ENCODE measurements around the gene PI4KA.
A peak's percentile ranks its signal among the peaks of the same experiment; 100 is the strongest.
"Not testable (repeated sequence)": the region's sequence is repeated elsewhere in the genome, so short reads cannot be mapped to it uniquely, and the experiment has no call there.

PI4KA gene

GRCh38 chr22:20746431-20747189, 112.0 kb downstream of the PI4KA start:
- DNase-seq = no peak

DNA sequence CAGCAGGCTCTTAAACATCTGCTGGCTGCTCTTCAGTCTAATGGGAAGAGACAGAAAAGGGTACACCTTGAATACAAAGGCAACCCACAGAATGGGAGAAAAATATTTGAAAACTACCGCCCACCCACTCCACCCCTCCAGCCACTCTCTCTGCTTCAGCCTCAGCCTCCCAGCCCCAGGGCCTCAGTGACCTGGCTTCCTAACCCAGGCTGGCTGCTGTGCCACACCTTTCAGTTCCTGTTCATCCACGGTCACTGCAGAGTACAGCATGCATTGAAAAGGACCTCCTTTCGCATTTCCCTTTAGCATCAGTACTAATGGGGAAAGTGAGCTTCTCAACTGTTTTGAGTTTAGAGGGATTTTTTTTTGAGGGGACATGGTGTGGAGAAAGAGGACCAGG, 113.5 kb downstream of the PI4KA start:
- no peak for DNase-seq

DNA sequence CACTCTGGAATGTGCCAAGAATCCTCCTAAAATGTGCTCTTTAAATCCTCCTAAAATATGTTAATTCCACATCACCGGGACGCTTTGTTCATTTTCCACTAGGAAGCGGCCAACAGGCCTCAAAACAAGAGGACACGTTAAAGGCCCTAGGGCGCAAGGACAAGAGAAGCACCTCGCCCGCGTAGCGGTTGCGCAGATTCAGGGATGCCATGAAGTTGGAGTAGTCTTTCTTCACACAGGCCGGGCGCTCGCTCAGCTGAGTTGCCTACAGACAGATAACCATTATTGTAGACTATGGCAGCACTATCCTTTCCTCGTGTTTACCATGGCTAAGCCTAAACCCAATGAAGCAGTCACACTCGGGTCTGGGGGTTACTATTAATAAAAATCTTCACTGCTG, 114.2 kb downstream of the PI4KA start:
- no peak for DNase-seq

DNA sequence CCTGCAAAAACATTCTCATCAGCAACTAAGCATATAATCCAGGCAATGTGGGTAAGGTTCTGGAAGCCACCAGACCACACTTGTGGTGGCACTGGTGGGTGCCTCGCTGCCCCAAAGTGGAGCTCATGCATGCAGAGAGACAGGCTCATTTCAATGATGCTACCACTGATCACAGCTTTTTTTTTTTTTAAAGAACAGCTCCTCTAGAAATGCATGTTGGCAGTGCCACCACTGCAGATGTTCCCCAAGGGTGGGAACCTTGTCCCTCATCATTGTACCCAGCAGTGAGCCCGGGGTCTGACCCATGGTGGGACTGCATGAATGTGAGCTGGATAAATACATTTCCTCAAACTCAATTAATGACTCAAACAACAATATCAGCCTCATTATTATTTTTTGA, 115.8 kb downstream of the PI4KA start:
- DNase-seq = no peak

- peak; percentile 25 for DNase-seq
These were observed 116.7 kb downstream of the PI4KA start for GRCh38 chr22:20741634-20742581.

DNA sequence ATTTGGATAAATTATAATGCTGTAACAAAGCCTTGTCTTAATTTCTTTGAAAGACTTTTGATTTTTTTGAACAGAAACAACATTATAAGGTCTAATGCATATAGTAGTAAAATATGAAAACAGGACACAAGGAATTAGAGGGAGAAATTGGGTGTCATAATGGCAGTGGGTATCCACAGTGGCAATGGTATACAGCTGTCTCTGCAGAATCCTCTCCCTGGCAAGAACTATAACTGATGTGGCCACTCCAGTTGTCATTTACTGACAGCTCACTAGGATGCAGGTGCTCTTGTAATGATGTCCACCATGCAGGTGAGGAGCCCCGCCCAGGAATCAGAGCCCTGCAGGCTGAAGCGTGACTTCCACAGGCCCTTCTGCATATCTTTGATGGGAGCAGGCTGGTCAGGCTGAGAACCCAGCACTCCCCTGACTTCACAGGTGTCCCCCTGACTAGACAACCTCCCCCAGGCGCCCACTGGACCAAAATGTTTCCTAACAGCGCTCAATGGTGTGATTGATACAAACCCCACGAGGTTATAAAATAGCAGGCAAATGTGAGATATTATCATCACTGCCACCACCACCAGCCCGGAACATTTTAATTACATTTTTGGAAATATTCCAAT, 117.5 kb downstream of the PI4KA start:
- no peak for DNase-seq

DNA sequence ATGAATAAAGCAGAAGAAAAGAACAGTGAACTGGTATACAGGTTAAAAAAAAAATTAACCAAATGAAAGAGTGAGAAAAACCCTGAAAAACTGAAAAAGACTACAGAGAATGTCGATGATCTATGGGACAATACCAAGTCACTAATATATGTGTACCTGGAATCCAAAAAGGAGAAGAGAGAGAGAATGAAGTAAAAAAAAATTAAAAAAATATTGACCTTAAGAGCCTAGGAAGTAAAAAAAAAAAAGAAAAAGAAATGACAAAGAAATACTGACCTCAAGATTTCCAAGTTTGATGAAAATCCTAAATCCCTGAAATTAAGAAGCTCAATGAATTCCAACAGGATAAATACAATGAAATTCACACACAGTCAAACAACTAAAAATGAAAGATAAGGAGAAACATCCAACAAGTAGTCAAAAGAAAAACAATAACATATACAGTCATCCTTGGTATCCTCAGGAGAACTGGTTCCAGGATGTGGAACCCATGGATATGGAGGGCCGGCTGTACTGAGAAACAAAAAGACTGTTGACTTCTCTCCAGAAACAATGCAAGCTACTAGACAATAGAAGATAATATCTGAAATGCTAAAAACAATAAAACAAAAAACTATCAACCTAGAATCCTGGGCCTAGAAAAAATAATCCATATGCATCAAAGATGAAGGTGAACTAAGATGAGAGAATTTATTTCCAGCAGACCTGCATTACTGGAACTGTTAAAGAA, 118.2 kb downstream of the PI4KA start:
- no peak for DNase-seq

DNA sequence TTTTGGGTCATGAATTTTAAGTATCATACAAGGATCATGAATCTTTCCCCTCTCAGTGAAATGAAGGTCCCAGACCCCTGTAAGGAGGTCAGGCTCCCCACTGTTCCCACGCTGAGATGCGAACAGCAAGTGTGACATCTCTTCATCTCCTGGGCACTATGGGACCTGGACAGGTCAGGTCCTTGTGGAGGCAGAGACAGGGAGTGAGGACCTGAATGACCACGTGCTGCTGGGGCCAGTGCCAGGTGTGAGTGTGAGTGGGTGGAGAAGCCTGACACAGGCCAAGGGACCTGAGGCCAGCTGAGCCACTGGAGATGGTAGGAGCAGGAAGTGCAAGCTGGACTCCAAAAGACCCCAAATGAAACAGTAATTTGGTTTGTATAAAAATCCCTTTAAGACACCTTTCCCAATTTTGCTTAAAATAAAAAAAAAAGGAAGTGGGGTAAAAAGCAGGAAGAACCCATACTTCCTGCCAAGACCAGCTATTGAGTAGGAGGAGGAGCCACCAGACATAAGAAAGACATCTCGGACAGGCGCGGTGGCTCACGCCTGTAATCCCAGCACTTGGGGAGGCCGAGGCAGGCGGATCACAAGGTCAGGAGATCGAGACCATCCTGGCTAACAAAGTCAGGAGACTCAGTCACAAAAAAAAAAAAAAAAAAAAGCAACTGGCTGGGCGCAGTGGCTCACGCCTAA, 120.1 kb downstream of the PI4KA start:
- no peak for DNase-seq

GRCh38 chr22:20736891-20737290, 121.7 kb downstream of the PI4KA start:
- not testable (repeated sequence) for DNase-seq

GRCh38 chr22:20735356-20736162, 123.1 kb downstream of the PI4KA start:
- not testable (repeated sequence) for DNase-seq

DNA sequence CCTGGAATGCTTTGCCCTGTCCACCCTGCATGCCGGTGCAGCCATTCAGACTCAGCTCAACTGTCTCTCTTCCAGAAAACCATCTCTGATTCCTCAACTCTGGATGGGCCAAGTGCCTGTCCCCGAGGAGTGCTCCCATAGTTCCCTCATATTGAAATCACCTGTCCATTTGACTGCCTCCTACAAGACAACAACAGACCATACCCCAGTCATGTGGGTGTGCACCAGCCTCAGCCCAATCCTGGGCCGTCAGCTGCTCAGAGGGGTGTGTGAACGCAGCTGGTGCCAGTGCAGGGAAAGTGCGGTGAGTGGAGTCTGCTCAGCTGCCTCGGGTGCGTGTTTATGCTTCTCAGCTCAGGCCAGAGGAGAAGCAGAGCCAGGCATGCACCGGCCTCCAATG, 126.2 kb downstream of the PI4KA start:
- DNase-seq = not testable (repeated sequence)

DNA sequence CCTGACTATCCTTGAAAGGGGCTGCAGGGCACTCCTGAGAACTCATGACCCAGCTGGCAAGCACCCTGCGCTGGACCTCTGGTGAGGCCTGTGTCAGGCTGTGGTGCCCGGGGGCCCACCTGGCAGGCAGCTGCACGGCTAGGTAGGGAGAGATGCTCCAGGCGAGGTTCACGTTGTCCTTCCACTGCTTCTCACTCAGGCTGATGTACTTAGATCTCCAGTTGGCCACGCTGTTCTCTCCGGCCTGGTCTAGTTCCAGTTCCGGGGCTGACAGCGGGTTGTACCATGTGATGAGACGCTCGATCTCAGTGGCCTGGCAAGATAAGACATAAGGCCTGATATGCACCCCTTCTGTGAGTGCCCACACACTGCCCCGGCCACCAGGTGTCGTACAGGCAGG, 129.4 kb downstream of the PI4KA start:
- DNase-seq = no peak

GRCh38 chr22:20728523-20729190, 130.0 kb downstream of the PI4KA start:
- DNase-seq = no peak

DNA sequence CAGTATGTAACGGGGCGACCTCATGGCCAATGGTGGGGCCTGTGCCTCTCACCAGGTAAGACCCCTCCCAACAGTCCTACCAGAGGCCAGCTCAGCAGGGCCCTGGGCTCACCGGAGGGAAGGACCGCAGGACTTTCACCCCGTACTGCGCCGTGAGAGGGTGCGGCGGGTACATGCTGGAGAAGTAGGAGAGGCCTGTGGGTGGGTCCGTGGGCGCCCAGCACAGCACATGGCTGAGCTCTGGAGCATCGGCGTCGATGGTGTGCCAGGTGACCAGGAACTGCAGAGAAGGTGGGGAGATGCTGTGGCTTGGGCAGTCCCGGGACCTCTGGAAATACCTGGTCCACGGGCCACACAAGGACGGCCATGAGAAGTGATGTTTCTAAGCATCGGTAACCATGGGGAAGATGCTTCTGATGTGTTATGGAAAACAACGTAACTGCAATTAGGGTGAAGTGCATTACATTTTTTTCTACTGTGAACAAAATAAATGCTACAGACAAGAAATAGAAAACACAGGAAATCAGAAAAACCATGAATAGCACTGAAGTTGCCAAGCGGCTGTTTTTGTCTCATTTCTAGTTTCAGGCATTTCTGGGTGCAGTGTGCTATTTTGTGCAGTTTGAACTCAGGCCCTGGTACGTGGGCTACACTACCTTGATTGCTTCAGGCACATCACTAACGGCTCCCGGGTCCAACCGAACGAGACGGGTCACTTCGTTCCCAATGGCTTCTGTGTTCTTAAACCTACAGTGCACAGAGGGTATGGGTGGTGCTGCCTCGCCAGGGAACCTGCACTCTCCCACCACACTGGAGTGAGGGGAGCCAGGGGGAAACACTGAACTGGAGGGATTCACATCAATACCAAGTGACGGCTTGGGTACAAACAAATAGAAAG, 131.2 kb downstream of the PI4KA start:
- no peak for DNase-seq

DNA sequence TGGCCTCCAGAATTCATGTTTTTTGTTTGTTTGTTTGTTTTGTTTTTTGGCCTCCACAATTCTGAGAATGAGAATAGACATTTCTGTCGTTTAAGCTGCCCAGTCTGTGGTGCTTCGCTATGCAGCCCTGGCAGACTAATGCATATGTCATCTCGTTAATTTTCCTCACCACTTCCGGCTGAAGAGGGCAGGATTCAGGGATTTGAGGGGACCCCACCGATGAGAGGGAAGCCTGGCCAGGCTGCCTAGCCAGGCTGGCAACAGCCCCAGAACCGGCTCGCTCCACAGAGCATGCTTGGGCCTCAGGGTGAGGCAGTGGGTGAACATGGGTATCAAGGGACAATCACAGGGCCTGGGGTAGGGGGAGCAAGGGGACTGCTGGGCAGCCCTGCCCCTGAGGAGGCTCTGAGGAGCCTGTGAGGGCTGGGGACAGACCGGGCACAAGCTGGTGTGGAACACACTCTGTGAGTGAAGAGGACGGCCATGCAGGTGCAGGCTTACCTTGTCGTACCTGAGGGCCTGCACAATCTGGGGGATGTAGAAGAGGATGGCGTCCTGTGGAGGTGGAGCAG, 132.5 kb downstream of the PI4KA start:
- no peak for DNase-seq

DNA sequence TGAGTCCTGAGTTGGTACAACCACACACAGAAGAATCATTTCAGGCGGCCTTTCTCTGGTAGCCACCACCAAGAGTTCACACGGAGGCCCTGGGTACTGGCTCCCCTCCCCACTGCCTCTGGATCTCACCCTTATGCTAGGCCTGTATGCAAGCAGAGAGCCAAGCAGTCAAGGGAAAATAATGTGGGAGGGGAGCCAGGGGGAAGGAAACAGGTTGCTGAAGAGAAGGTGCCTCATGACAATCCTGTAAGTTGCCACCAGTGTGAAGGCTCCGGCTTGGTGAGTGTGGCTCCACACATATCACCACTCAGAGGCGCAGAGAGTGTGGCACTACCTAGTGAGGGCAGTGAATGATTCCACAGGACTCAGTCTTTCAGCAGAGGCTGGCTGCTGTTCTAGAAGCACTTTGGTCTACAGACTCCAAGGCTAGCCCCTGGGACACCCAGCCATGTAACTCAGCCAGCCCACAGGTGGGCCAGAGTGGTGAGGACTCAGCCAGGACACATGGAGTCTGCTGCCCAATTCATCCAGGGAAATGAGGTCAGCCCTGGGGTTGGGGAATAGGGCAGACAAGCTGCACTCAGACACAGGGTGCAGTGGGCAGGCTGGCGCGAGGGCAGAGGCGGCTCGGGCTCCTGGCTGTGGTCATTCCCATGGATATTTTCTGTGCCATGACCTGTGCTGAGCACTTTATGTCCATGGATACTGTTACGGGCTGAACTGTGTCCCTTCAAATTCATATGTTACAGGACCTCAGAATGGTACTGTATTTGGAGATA, 133.7 kb downstream of the PI4KA start:
- no peak for DNase-seq

GRCh38 chr22:20721409-20722218, 137.0 kb downstream of the PI4KA start:
- no peak for DNase-seq
